ENCODE data around the gene BIRC5.
"Not testable (repeated sequence)": the region's sequence is repeated elsewhere in the genome, so short reads cannot be mapped to it uniquely, and the experiment has no call there.

Gene BIRC5

DNA sequence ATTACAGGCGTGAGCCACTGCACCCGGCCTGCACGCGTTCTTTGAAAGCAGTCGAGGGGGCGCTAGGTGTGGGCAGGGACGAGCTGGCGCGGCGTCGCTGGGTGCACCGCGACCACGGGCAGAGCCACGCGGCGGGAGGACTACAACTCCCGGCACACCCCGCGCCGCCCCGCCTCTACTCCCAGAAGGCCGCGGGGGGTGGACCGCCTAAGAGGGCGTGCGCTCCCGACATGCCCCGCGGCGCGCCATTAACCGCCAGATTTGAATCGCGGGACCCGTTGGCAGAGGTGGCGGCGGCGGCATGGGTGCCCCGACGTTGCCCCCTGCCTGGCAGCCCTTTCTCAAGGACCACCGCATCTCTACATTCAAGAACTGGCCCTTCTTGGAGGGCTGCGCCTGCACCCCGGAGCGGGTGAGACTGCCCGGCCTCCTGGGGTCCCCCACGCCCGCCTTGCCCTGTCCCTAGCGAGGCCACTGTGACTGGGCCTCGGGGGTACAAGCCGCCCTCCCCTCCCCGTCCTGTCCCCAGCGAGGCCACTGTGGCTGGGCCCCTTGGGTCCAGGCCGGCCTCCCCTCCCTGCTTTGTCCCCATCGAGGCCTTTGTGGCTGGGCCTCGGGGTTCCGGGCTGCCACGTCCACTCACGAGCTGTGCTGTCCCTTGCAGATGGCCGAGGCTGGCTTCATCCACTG, at the start of gene BIRC5:
TSS of gene BIRC5 (plus strand) at position 238 of the 690 bp plus-strand sequence. CDS start at position 302, 64 bp downstream.
- H3K9me3 Mint-ChIP-seq (ENCODE audit: low read depth) = no peaks in the 10 kb centered on the region
- H3K4me3 Mint-ChIP-seq = peak within 1 kb of the TSS; percentile 88
- H3K27ac Mint-ChIP-seq = no peak within 1 kb of the TSS
- H3K36me3 Mint-ChIP-seq = no peaks in the 10 kb centered on the region
- H3K4me1 Mint-ChIP-seq (ENCODE audit: low read depth) = peaks cover 2% of the 10 kb centered on the region
- H3K27me3 Mint-ChIP-seq = no peaks in the 10 kb centered on the region

GRCh38 chr17:78164748-78165607, 49.1 kb upstream of the BIRC5 start:
- Mint-ChIP-seq H3K36me3 (no peaks in the 10 kb centered on the region), H3K4me1 (ENCODE audit: low read depth) (peaks cover 2% of the 10 kb centered on the region), H3K27me3 (no peaks in the 10 kb centered on the region), H3K27ac (no peak overlapping the region), H3K4me3 (no peak overlapping the region), H3K9me3 (ENCODE audit: low read depth) (no peaks in the 10 kb centered on the region)

GRCh38 chr17:78166416-78166815, 47.6 kb upstream of the BIRC5 start:
- Mint-ChIP-seq H3K4me3 (no peak overlapping the region), H3K36me3 (no peaks in the 10 kb centered on the region), H3K9me3 (ENCODE audit: low read depth) (no peaks in the 10 kb centered on the region), H3K27me3 (no peaks in the 10 kb centered on the region), H3K27ac (no peak overlapping the region), H3K4me1 (ENCODE audit: low read depth) (peaks cover 9% of the 10 kb centered on the region)

DNA sequence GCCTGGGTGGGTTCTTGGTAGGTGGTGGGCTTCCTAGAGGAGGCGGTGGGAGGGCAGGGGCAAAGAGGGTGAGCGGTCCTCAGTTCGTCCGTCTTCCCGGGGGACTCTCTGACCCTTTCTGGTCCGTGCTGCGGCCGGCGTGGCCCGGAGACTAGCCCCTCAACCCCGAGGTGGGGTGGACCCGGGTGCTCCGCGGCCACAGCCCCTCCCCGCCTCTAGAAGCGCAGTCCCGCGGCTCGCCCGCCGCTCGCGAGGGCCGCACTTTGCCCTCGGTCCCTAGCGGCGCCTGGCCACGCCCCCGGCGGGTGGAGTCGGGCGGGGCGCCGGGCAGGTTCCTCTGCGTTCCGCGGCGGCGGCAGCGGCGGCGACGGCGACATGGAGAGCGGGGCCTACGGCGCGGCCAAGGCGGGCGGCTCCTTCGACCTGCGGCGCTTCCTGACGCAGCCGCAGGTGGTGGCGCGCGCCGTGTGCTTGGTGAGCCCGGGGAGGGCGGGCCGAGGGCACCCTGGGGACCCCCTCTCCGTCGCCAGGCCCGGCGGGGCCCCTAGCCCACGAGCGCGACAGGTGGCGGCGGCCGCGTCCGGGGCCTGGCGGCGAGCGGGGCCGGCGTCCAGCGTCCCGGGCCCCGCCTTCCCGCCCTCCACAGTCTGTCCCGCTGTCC, 45.7 kb upstream of the BIRC5 start, which contains the start of gene SYNGR2:
TSS of gene SYNGR2 (plus strand) at position 340 of the 661 bp plus-strand sequence. CDS start at position 376, 36 bp downstream.
- peak within 1 kb of the TSS; percentile 73 for H3K4me3 Mint-ChIP-seq
- H3K9me3 Mint-ChIP-seq (ENCODE audit: low read depth) = no peaks in the 10 kb centered on the region
- no peaks in the 10 kb centered on the region for H3K27me3 Mint-ChIP-seq
- H3K36me3 Mint-ChIP-seq = no peaks in the 10 kb centered on the region
- peak within 1 kb of the TSS; percentile 58 for H3K27ac Mint-ChIP-seq
- peaks cover 28% of the 10 kb centered on the region for H3K4me1 Mint-ChIP-seq (ENCODE audit: low read depth)

DNA sequence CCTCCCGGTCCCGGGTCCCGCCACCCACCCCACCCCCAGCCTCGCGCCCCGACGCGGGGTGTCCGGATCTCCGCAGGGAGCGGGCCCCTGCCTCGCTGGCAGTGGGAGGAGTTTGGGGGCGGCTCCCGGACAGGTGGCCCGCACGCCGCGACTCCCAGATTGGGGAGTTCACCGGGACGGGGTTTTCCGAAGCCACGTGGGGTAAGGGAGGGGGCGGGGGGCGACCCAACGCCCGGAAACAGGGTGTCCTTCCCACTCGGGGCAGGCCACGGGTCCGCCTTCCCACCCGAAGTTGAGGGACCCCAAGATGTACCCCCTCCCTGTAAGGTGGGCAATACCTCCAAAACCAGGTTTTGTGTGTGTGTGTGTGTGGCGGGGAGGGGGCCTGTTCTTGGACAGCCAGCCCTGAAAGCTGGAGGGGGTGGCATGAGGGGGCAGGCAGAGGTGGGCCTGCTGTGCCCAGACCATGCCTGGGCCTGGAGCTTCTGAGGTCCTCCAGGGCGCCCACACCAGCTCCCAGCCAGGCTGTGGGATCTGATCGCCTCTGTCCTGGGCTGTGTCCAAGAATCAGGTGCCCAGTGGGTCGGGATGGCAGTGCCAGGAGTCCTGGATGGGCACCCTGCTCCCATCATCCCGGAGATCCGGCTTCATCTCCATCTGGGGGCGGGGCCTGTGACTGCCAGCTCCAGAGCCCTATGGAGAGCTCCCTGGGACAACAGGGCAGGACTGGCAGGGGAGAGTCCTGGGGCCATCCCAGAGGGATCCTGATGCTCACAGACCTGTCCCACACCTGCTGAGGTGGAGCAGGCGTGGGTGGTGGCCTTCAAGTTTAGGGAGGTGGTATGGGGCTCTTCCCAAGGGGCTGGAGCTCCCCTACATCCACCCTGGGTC, 44.9 kb upstream of the BIRC5 start:
- Mint-ChIP-seq H3K9me3 (ENCODE audit: low read depth) (no peaks in the 10 kb centered on the region), H3K27me3 (no peaks in the 10 kb centered on the region), H3K4me1 (ENCODE audit: low read depth) (peaks cover 36% of the 10 kb centered on the region), H3K27ac (peak overlapping the region; percentile 58), H3K36me3 (no peaks in the 10 kb centered on the region), H3K4me3 (peak overlapping the region; percentile 73)

DNA sequence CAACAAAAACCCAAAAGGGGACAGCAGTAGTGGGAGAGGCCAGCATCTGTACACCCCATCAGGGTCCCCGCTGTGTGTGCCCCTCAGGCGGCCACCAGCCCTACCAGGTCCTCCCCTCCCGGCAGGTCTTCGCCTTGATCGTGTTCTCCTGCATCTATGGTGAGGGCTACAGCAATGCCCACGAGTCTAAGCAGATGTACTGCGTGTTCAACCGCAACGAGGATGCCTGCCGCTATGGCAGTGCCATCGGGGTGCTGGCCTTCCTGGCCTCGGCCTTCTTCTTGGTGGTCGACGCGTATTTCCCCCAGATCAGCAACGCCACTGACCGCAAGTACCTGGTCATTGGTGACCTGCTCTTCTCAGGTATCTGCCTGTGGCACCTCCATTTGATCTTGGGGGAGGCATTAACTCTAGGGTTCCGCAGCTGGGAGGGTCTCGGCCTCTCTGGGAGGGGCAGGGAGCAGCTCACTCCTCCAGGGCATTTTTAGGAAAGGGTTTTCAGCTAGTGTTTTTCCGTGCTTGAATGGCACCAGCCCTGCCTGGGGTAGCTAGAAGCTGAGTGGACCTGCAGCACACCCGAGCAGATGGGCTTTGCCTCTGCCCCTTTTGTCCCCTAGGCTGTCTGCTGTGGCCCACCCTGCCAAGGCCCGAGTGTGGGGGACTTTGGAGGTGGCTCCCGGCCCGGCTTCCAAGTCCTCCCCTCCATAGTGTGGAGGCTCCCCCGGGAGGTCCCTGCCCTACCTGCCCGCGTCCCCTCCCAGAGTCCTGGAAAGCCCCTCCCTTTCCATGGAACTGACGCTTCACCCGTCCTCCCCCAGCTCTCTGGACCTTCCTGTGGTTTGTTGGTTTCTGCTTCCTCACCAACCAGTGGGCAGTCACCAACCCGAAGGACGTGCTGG, 43.1 kb upstream of the BIRC5 start:
- Mint-ChIP-seq H3K36me3 (no peaks in the 10 kb centered on the region), H3K27ac (peak overlapping the region; percentile 58), H3K4me3 (peak overlapping the region; percentile 73), H3K4me1 (ENCODE audit: low read depth) (peaks cover 41% of the 10 kb centered on the region), H3K9me3 (ENCODE audit: low read depth) (no peaks in the 10 kb centered on the region), H3K27me3 (no peaks in the 10 kb centered on the region)

DNA sequence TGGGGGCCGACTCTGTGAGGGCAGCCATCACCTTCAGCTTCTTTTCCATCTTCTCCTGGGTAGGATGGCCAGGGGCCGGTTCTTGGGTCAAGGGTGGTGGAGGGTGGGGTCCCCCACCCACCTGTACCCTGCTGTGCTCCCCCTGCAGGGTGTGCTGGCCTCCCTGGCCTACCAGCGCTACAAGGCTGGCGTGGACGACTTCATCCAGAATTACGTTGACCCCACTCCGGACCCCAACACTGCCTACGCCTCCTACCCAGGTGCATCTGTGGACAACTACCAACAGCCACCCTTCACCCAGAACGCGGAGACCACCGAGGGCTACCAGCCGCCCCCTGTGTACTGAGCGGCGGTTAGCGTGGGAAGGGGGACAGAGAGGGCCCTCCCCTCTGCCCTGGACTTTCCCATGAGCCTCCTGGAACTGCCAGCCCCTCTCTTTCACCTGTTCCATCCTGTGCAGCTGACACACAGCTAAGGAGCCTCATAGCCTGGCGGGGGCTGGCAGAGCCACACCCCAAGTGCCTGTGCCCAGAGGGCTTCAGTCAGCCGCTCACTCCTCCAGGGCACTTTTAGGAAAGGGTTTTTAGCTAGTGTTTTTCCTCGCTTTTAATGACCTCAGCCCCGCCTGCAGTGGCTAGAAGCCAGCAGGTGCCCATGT, 42.3 kb upstream of the BIRC5 start:
- H3K27me3 Mint-ChIP-seq; H3K9me3 Mint-ChIP-seq (ENCODE audit: low read depth); H3K36me3 Mint-ChIP-seq; H3K4me3 Mint-ChIP-seq: not testable (repeated sequence)
- peak overlapping the region; percentile 16 for H3K27ac Mint-ChIP-seq
- H3K4me1 Mint-ChIP-seq (ENCODE audit: low read depth) = peaks cover 48% of the 10 kb centered on the region

GRCh38 chr17:78172249-78173051, 41.6 kb upstream of the BIRC5 start:
- no peaks in the 10 kb centered on the region for H3K27me3 Mint-ChIP-seq
- H3K9me3 Mint-ChIP-seq (ENCODE audit: low read depth) = no peaks in the 10 kb centered on the region
- H3K27ac Mint-ChIP-seq = peak overlapping the region; percentile 68
- H3K4me3 Mint-ChIP-seq = peak overlapping the region; percentile 20
- no peaks in the 10 kb centered on the region for H3K36me3 Mint-ChIP-seq
- H3K4me1 Mint-ChIP-seq (ENCODE audit: low read depth) = peaks cover 52% of the 10 kb centered on the region

DNA sequence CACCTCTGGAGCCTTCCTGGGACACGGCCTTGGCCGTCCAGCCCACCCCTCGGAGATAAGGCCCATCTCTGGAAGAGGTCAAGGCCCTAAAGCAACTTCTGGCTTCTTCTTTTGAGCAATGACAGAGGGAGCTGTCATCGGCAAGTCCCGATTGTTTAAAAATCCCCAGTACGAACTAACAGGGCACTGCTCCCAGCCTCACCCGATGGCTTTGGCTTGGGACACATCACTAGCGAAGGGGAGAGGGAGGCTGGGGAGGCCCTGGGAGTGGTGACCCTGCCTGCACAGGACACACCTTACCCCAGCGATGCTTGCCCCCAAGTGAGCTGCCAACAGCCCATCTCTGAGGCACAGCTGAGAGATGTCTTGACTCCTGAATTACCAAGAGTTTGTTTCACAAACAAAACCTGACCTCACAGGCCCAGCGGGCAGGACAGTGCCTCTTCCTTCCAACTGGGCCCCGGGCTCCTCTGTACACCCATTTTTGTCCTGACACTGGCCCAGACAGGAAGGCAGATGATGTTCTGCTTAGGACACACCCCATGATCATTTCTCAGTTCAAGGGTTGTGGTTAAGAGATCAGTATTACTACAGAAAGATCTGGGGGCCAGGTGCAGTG, 40.8 kb upstream of the BIRC5 start:
- no peaks in the 10 kb centered on the region for H3K36me3 Mint-ChIP-seq
- peaks cover 50% of the 10 kb centered on the region for H3K4me1 Mint-ChIP-seq (ENCODE audit: low read depth)
- H3K4me3 Mint-ChIP-seq = peak overlapping the region; percentile 36
- no peaks in the 10 kb centered on the region for H3K9me3 Mint-ChIP-seq (ENCODE audit: low read depth)
- peak overlapping the region; percentile 68 for H3K27ac Mint-ChIP-seq
- no peaks in the 10 kb centered on the region for H3K27me3 Mint-ChIP-seq

DNA sequence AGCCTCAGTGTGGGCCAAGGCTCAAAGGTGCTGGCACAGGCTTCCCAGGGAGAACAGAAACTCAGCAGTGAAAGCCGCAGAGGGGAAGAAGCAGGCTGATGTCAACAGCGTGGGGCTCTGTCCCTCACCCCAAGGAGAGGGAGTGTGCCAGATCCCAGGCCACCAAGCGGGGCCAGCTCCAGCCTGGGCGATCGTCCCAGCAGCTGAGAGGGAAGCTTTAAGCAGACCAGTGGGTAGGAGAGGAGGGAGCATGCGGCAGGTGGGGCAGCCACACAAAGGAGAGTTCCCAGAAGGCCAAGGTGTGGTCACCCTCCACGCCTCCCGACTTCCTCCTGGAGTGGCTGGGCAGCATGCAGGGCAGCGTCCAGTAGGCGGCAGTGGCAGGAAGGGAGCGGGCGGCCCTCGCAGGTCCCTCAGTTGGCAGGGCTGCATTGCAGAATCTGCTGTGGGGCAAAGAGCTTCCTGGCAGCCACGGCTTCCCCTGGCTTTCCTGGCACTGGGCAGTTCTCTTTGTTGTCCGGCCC, 39.6 kb upstream of the BIRC5 start:
- Mint-ChIP-seq H3K9me3 (ENCODE audit: low read depth) (no peaks in the 10 kb centered on the region), H3K27ac (no peak overlapping the region), H3K4me1 (ENCODE audit: low read depth) (peaks cover 50% of the 10 kb centered on the region), H3K27me3 (no peaks in the 10 kb centered on the region), H3K36me3 (no peaks in the 10 kb centered on the region), H3K4me3 (no peak overlapping the region)

GRCh38 chr17:78174870-78175642, 39.0 kb upstream of the BIRC5 start:
- H3K9me3 Mint-ChIP-seq (ENCODE audit: low read depth) = no peaks in the 10 kb centered on the region
- H3K27me3 Mint-ChIP-seq = no peaks in the 10 kb centered on the region
- no peak overlapping the region for H3K27ac Mint-ChIP-seq
- peaks cover 50% of the 10 kb centered on the region for H3K4me1 Mint-ChIP-seq (ENCODE audit: low read depth)
- no peak overlapping the region for H3K4me3 Mint-ChIP-seq
- no peaks in the 10 kb centered on the region for H3K36me3 Mint-ChIP-seq

Data from activated naive CD8-positive, alpha-beta T cell (primary cell).